Suprapubic skin (tissue), 4 donors: ENCODE data around the gene CDH13.

Experiments
- POLR2A ChIP-seq, 2 donors: fragments of 450-650 bp; IDR thresholded peaks; one replicate each; pipeline ENCODE4 v1.6.1; 2017; ENCODE audit warnings: antibody characterized with exemption in 2 of 2, mild to moderate bottlenecking in 2 of 2, moderate library complexity in 2 of 2
- POLR2AphosphoS5 ChIP-seq, 3 donors: sonication (generic); formaldehyde crosslinking; IDR thresholded peaks; one replicate each; pipeline ENCODE4 v1.6.1; 2017; ENCODE audit warnings: antibody characterized with exemption in 3 of 3
- TF ChIP-seq, protein P1 (sequence below), 2 donors: fragments of 200-600 bp in 1 of 2; fragments of 450-650 bp in 1 of 2; sonication (generic) in 1 of 2; IDR thresholded peaks; one replicate each; pipeline ENCODE4 v1.5.1; 2016 to 2019; ENCODE audit warnings: antibody characterized with exemption in 2 of 2, mild to moderate bottlenecking in 1 of 2, moderate library complexity in 1 of 2

DNA sequence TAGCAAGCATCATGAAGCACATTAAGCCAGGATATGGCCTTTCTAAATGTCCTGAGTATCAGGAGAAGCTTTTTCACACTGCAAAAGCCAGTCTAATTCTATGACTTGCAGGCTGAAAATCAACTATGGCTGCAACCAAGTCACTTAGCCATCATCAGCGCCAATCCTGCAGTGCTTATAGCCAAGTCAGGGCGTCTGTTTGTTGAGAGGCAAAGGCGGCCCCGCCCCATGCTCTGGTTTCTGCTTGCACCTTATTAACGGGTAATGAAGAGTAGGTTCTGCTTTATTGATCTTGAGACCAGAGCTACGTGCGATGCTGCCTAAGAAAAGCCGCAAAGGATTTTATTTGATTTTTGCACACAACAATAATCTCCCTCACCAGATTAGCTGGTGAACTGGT lies 88.4 kb downstream of the CDH13 start:
- TF ChIP-seq, protein P1, sequence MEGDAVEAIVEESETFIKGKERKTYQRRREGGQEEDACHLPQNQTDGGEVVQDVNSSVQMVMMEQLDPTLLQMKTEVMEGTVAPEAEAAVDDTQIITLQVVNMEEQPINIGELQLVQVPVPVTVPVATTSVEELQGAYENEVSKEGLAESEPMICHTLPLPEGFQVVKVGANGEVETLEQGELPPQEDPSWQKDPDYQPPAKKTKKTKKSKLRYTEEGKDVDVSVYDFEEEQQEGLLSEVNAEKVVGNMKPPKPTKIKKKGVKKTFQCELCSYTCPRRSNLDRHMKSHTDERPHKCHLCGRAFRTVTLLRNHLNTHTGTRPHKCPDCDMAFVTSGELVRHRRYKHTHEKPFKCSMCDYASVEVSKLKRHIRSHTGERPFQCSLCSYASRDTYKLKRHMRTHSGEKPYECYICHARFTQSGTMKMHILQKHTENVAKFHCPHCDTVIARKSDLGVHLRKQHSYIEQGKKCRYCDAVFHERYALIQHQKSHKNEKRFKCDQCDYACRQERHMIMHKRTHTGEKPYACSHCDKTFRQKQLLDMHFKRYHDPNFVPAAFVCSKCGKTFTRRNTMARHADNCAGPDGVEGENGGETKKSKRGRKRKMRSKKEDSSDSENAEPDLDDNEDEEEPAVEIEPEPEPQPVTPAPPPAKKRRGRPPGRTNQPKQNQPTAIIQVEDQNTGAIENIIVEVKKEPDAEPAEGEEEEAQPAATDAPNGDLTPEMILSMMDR (IDR thresholded peaks at IDR 0.05) = no peak
- TF ChIP-seq POLR2A (IDR thresholded peaks at IDR 0.05) = no peak
- no peak for TF ChIP-seq POLR2AphosphoS5 (IDR thresholded peaks at IDR 0.05)
